Esophagus squamous epithelium (tissue), 4 donors: ENCODE measurements around the gene MRPL11.

Experiments used
- CTCF ChIP-seq, 6 experiments: fragments of 450-650 bp in 4 of 6; fragments of 200-600 bp in 2 of 6; sonication (generic) in 2 of 6; IDR thresholded peaks; one replicate each; pipeline ENCODE4 v1.5.1; 2016 to 2019; ENCODE audit warnings: antibody characterized with exemption in 6 of 6, mild to moderate bottlenecking in 4 of 6, moderate library complexity in 4 of 6
- POLR2A ChIP-seq, 4 donors: fragments of 450-650 bp; IDR thresholded peaks; one replicate each; pipeline ENCODE4 v1.6.1; 2017; ENCODE audit warnings: antibody characterized with exemption in 4 of 4, mild to moderate bottlenecking in 4 of 4, moderate library complexity in 3 of 4

DNA sequence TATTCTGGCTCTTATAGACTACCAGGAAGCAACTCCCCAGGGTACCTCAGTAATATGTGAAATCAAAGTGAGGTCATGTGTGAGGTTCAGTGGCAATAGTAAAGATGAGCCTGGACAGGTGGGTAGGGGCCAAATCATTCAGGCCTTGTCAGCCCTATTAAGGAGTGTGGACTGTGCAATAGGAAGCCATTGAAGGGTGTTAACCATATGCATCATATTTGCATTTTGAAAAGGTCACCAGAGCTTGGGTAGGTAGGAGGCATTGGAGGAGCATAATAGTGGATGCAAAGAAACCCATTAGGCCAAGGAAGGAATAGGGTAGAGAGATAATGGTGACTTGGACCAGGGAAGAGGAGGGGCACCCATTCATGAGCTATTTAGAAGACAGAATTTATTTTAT is 8.4 kb upstream of the MRPL11 start:
- TF ChIP-seq CTCF (IDR thresholded peaks at IDR 0.05) (no peak), POLR2A (IDR thresholded peaks at IDR 0.05) (no peak)
